K562 (cell line): ENCODE data around the gene SLC1A5. TPM values are rescaled to one million over a fixed set of nuclear protein-coding genes. Genes with fewer than 3 reads are reported as not detected.

Experiments used
- CREM ChIP-seq: IDR thresholded peaks from 2 replicates; pipeline ENCODE4 v1.6.1; 2014; ENCODE audit warnings: antibody characterized with exemption, low read depth
- CTBP1 ChIP-seq: fragments of 450-650 bp; IDR thresholded peaks from 2 replicates; pipeline ENCODE4 v1.6.1; 2016; ENCODE audit warnings: borderline replicate concordance
- ERF ChIP-seq: fragments of 450-650 bp; formaldehyde crosslinking; IDR thresholded peaks from 2 replicates; pipeline ENCODE4 v1.4.0; 2020; ENCODE audit warnings: mild to moderate bottlenecking, mixed read lengths
- FUS ChIP-seq: fragments of 200-400 bp; formaldehyde crosslinking; optimal IDR thresholded peaks from 2 replicates; pipeline ENCODE3; 2017; ENCODE audit warnings: low read depth, low read length
- GTF3C2 ChIP-seq: IDR thresholded peaks from 3 replicates; pipeline ENCODE4 v1.6.1; 2011; ENCODE audit warnings: borderline replicate concordance, mild to moderate bottlenecking, moderate library complexity; ENCODE audit not compliant: insufficient read length; ENCODE audit errors: extremely low read depth
- ILF3 ChIP-seq: fragments of 450-650 bp; IDR thresholded peaks from 2 replicates; pipeline ENCODE4 v1.6.1; 2018; ENCODE audit warnings: antibody characterized with exemption, mild to moderate bottlenecking, moderate library complexity, borderline replicate concordance
- IRF1 ChIP-seq: sonication (generic); formaldehyde crosslinking; IDR thresholded peaks from 2 replicates; pipeline ENCODE4 v1.8.0; 2022; ENCODE audit warnings: missing genetic modification reagents, mild to moderate bottlenecking, borderline replicate concordance
- MYBL2 ChIP-seq, 2 experiments: fragments of 450-650 bp in 1 of 2; sonication (generic) in 1 of 2; formaldehyde crosslinking in 1 of 2; IDR thresholded peaks; 2 replicates each; pipeline versions ENCODE4 v1.6.1 to v1.8.1; 2017 to 2022; ENCODE audit warnings: borderline replicate concordance in 1 of 2, inconsistent platforms in 1 of 2, low read depth in 1 of 2, mild to moderate bottlenecking in 1 of 2, missing genetic modification reagents in 1 of 2, moderate library complexity in 1 of 2
- NCOA4 ChIP-seq: fragments of 450-650 bp; IDR thresholded peaks from 2 replicates; pipeline ENCODE4 v1.6.1; 2018; ENCODE audit warnings: mild to moderate bottlenecking; ENCODE audit not compliant: partially characterized antibody
- NR2F6 ChIP-seq: fragments of 450-650 bp; formaldehyde crosslinking; IDR thresholded peaks from 2 replicates; pipeline ENCODE4 v1.4.0; 2020; ENCODE audit warnings: mild to moderate bottlenecking
- U2AF2 ChIP-seq: fragments of 200-400 bp; formaldehyde crosslinking; optimal IDR thresholded peaks from 2 replicates; pipeline ENCODE3; 2017; ENCODE audit warnings: low read depth, mild to moderate bottlenecking, low read length
- ZBTB17 ChIP-seq: fragments of 450-650 bp; formaldehyde crosslinking; IDR thresholded peaks from 2 replicates; pipeline ENCODE4 v1.4.0; 2020; ENCODE audit warnings: mild to moderate bottlenecking
- ZBTB8A ChIP-seq: fragments of 450-650 bp; IDR thresholded peaks from 2 replicates; pipeline ENCODE4 v1.6.1; 2018; ENCODE audit warnings: mild to moderate bottlenecking, moderate library complexity; ENCODE audit not compliant: partially characterized antibody
- ZC3H8 ChIP-seq: fragments of 450-650 bp; IDR thresholded peaks from 2 replicates; pipeline ENCODE4 v1.6.1; 2017
- ZFP30 ChIP-seq: fragments of 250-450 bp; sonication (Bioruptor Pico); IDR thresholded peaks from 2 replicates; pipeline ENCODE4 v1.8.0; 2022; ENCODE audit warnings: moderate library complexity, mild to moderate bottlenecking, inconsistent platforms, borderline replicate concordance
- ZNF23 ChIP-seq: fragments of 250-450 bp; sonication (Bioruptor Pico); IDR thresholded peaks from 2 replicates; pipeline ENCODE4 v1.4.0; 2020; ENCODE audit warnings: mild to moderate bottlenecking
- ZNF740 ChIP-seq, 3 experiments: fragments of 200-800 bp in 1 of 3; sonication (Bioruptor generic) in 1 of 3; sonication (generic) in 1 of 3; formaldehyde crosslinking in 1 of 3; IDR thresholded peaks; 2 replicates each; pipeline versions ENCODE4 v1.6.1 to v1.8.0; 2016 to 2022; ENCODE audit warnings: mild to moderate bottlenecking in 2 of 3, missing compliant biosample characterization in 2 of 3, missing genetic modification characterization in 2 of 3, missing genetic modification reagents in 1 of 3
- polyA plus RNA-seq, 8 experiments: library from polyadenylated mRNA; depleted of rRNA in 4 of 8; stranded (reverse) in 5 of 8; unstranded in 3 of 8; fragments of >200 nt; fragmentation: Nextera tagmentation in 2 of 8; fragmentation: Illumina TruSeq in 1 of 8; extraction: Ambion mirVana in 2 of 8; extraction: Trizol in 1 of 8; gene quantifications; 2 replicates each; pipeline versions ENCODE4 v1.2.1 to v1.2.3, GENCODE V29; 2011 to 2014; ENCODE audit warnings: inconsistent platforms in 1 of 8, missing spikeins in 1 of 8
- total RNA-seq, 7 experiments: library from RNA; depleted of rRNA in 6 of 7; stranded (reverse); fragments of >200 nt in 6 of 7; fragmentation: Illumina TruSeq in 2 of 7; extraction: Trizol in 2 of 7; gene quantifications; 2 replicates each; pipeline versions ENCODE4 v1.2.1 to v1.2.3, GENCODE V29; 2011 to 2021; ENCODE audit warnings: low replicate concordance in 1 of 7
- TF ChIP-seq, protein P1 (sequence below), 2 experiments: fragments of 450-650 bp; IDR thresholded peaks; 2 replicates each; pipeline ENCODE4 v1.6.1; 2016

The SLC1A5 gene
- total and polyA plus RNA-seq, 9 of the 15 experiments (the other 6 are each of a cell fraction or from before 2014, with no cell fraction given) = 31.2 to 417 (median 134) TPM

GRCh38 chr19:46753420-46754155, 34.8 kb downstream of the SLC1A5 start (continued):
- TF ChIP-seq GTF3C2 (no peak), ZFP30 (no peak), MYBL2 (IDR thresholded peaks at IDR 0.05; ENCODE audit: low read depth) (no peak), MYBL2 (CRISPR knock-in tag; IDR thresholded peaks at IDR 0.05; ENCODE audit: borderline replicate concordance) (no peak), ZBTB17 (no peak), NCOA4 (no peak), CREM (no peak), ERF (CRISPR knock-in tag) (no peak), CTBP1 (peak; percentile 35; the same call in 1 of the 2 replicates), IRF1 (CRISPR knock-in tag) (no peak), NR2F6 (CRISPR knock-in tag) (no peak), ZNF740 (CRISPR knock-in tag; IDR thresholded peaks at IDR 0.05) (no peak), ZNF740 (tag; IDR thresholded peaks at IDR 0.05) (no peak), ZNF23 (no peak), ILF3 (no peak), ZBTB8A (no peak), FUS (no peak), U2AF2 (no peak), ZC3H8 (no peak)
- TF ChIP-seq, protein P1, sequence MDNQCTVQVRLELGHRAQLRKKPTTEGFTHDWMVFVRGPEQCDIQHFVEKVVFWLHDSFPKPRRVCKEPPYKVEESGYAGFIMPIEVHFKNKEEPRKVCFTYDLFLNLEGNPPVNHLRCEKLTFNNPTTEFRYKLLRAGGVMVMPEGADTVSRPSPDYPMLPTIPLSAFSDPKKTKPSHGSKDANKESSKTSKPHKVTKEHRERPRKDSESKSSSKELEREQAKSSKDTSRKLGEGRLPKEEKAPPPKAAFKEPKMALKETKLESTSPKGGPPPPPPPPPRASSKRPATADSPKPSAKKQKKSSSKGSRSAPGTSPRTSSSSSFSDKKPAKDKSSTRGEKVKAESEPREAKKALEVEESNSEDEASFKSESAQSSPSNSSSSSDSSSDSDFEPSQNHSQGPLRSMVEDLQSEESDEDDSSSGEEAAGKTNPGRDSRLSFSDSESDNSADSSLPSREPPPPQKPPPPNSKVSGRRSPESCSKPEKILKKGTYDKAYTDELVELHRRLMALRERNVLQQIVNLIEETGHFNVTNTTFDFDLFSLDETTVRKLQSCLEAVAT (IDR thresholded peaks at IDR 0.05) = no peak
